Astrocyte of the hippocampus (primary cell): ENCODE measurements around the gene FFAR2.
A peak's percentile ranks its signal among the peaks of the same experiment; 100 is the strongest.
"Not testable (repeated sequence)": the region's sequence is repeated elsewhere in the genome, so short reads cannot be mapped to it uniquely, and the experiment has no call there.

Experiments
- DNase-seq: peaks from one replicate; pipeline ENCODE4 v3.0.0; 2011; ENCODE audit warnings: low read depth, low spot score

The FFAR2 gene

DNA sequence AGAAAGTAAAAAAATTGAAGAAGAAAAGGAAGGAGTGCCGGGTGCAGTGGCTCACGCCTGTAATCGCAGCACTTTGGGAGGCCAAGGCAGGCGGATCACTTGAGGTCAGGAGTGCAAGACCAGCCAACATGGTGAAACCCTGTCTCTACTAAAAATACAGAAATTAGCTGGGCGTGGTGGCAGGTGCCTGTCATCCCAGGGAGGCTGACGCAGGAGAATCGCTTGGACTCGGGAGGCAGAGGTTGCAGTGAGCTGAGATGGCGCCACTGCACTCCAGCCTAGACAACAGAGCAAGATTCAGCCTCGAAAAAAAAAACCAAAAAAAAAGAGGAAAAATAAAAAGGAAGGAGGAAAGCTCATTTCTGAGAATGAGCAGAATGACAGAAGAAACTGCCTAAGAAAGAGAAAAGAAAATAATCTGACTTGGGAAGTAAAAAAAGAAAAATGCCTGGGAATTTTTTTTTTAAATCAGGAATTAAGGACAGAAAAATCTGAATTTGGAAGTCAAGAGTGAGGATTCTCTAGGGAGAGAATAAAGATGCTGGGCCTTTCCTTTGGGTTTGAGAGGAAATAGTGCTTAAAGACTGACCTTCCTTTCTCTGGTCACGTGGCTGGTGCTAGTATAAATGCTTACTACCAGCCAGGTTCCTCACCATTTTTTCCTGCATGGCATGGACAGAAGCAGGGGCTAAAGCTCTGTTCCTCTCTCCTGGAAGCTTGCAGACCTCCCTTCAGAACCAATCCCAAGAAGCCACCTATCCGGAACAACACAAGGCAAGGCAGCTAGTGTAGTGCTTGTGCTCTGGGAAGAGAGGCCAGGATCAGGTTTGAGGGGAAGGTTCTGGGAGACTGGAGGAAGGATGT, at the start of gene FFAR2:
TSS of gene FFAR2 (plus strand) at position 652 of the 864 bp plus-strand sequence. CDS start 1,458 bp downstream, outside the sequence.
- no peak for DNase-seq

DNA sequence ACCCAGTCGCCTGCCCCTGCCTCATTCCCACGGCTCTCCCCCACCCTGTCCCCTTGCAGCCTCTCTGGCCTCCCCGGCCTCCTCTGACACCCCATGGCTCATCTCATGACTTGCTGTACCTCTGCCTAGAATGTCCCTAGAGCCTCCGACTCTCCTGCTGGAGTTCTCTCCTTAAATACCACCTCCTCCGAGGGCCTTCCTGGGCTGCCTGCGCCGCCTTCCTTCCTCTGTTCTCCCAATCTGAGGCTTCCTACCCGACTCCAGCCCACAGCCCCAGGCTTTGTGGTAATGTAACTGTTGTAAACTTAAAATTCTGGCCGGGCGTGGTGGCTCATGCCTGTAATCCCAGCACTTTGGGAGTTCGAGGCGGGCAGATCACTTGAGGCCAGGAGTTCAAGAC, 49.5 kb upstream of the FFAR2 start:
- DNase-seq = no peak

DNA sequence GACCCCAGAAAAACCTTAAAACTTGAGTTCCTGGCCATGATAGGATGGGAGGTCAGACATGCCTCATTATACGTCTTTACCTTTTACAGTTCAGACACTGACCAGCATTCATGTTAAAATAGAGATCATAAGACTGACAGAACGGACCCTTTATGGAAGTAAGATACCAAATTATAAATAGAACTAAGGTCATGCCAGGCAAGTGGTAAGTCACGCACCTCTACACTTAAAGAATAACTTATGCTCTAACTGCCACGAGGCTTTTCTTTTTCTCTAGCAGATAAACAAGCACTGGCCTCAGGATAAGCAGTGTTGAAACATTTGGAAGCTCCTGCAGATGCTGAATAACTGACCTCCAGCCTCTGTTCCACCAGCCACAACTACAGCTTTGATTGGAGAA, 48.8 kb upstream of the FFAR2 start:
- DNase-seq = no peak

DNA sequence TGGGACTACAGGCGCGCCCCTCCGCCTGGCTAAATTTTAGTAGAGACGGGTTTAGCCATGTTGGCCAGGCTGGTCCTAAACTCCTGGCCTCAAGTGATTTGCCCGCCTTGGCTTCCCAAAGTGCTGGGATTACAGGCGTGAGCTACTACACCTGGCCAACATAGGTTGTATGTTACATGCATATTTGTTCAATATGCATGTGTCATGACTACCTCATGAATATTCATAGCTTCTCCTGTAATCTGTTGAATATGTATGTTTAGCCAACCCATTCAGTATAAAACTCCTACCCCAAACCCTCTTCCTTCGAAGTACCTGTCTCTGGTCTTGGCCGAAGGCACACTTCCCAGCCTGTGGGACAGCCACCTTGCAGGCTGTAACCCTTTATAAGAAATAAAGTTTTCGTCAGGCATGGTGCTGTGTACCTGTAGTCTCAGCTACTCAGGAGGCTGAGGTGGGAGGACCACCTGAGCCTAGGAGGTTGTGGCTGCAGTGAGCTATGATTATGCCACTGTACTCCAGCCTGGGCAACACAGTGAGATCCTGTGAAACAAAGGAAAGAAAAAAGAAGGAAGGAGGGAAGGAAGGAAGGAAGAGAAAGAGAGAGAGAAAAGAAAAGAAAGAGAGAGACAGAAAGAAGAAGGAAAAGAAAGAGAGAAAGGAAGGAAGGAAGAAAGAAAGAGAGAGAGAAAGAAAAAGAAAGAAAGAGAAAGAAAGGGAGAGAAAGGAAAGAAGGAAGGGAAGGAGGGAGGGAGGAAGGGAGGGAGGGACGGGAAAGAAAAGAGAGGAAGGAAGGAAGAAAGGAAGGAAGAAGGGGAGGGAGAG, 47.9 kb upstream of the FFAR2 start:
- DNase-seq = no peak

DNA sequence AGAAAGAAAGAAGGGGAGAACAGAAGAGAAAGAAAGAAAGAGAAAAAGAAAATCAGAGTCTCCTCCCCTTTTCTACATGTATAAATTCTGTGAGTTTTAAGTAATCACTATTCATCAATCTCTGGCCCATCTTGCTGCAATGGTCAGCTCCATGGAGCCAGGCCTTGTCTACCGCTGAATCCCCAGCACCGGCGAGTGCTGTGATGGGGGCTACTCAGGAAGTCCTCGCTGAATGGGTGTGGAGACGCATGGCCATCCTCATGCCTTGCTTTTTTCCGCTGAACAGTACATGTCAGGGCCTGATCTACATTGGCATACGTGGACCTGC, 47.3 kb upstream of the FFAR2 start:
- DNase-seq = no peak

DNA sequence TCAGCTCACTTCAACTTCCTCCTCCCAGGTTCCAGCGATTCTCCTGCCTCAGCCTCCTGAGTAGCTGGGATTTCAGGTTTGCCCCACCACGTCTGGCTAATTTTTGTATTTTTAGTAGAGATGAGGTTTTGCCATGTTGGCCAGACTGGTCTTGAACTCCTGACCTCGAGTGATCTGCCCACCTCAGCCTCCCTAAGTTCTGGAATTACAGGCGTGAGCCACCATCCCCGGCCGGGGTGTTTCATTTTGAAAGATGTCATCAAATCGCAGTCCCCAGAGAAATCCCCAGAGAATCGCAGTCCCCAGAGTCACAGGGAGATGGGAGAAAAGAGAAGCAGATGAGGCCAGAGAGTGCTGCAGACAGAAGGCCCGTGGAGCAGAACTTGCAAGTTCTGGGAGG, 46.6 kb upstream of the FFAR2 start:
- DNase-seq = not testable (repeated sequence)

DNA sequence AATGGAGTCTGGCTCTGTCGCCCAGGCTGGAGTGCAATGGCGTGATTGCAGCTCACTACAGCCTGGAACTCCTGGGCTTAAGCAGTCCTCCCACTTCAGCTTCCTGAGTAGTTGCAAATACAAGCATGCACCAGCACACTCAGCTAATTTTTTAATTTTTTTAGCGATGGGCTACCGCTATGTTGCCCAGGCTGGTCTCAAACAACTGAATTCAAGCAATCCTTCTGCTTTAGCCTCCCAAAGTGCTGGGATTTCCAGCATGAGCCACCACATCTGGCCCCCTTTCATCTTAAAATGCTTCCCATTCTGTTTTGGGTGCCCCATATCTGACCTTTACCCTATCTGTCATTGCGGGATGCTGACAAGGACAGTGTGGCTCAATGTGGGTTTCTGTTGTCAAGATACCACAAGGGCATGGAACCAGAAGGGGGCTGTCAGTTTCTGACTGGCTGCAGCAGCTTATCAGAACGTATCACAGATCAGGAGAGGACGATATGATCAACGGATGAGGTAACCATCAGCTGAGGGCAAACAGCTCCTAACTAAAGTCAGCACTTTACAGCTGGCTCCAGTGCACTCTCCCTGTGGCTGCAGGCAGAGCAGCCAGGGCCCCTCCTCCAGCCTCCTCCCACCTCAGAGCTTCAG, 44.8 kb upstream of the FFAR2 start:
- no peak for DNase-seq

DNA sequence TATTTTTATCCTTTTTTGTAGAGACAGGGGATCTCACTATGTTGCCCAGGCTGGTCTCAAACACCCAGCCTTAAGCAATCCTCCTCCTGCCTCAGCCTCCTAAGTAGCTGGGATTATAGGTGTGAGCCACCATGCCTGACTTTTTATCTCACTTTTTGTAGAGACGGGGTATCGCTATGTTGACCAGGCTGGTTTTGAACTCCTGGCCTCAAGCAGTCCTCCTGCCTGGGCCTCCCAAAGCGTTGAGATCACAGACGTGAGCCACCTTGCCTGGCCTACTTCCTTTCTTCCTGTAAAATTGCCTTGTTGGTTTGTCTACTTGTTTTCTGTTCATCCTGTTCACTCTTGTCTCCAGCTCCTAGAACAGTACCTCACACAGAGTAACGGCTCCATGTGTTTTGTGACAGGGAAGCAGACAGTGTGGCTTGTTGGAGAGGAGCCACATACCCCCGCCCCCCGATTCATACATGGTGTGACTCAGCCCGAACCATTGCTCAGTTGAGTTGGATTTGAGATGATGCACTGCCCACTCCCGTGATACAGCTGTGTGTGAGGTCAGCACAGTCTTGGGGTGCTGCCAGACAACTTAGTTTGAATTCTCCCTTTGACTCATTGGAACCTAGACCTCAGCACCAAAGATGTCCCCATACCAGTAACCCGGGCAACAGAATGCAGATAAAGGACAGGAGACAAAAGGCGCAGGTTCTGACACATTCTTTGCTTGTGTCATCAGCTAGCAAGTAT, 43.0 kb upstream of the FFAR2 start:
- DNase-seq = peak; percentile 74

DNA sequence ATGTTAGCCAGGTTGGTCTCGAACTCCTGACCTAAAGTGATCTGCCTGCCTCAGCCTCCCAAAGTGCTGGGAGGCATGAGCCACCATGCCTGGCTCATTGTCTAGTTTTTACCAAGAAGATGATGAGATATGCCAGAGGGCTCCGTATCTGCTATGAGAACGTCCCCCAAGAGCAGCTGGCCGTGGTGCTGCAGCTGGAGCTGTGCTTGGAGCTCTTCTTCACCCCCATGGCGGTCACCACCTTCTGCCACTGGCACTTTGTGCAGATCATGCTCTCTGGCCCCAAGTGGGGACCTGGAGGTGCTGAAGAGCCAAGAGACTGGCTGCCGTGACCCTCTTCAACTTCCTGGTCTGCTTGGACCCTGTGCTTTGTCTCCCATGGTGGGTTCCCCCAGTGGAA, 40.4 kb upstream of the FFAR2 start:
- DNase-seq = no peak

DNA sequence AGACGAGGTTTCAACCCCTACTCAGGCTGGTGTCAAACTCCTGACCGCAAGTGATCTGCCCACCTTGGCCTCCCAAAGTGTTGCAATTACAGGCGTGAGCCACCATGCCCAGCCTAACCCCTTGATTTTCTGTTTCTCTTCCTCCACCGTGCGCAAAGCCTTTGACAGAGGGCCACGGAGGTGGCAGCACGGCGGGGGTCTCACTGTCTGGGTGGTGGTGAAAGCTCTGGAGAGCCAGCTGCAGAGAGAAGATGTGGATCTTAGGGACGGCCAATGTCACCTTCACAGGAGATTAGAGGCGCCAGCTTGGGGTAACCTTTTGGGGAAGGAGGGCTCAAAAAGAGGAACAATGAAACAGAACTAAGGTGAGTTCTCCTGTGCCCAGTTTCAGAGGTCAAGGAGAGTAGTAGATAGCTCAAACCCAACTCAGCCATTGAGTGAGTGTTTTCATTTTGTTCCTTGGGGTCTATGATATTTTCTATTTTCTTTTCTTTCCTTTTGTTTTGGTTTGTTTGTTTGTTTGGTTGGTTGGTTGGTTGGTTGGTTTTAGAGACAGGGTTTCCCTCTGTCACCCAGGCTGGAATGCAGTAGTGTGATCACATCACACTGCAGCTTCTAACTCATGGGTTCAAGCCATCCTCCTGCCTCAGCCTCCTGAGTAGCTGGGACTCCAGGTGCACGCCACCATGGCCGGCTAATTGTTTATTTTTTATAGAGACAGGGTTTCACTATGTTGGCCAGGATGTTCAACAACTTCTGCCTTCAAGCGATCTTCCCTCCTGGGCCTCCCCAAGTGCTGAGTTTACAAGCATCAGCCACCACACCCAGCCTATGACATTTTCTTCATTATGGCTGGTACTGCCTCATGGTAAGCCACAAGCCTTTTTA, 39.5 kb upstream of the FFAR2 start:
- DNase-seq = no peak

DNA sequence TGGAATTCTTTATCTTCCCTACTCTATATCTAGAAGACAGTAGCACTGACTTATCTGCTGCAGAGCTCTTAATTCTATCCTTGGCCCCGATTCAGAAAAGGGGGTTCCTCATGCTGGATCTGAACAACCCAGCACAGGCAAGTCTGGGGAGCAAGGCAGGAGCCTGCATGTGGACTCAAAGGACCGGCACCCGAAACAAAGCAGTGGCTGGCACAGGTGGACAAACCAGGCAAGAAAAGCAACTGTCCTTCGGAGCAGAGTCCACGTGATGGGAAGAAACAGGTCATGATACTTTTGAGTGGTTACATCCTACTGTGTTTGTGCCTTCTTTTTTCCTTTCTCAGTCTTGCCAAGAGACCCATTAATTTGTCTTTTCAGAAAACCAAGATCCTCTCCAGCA, 38.9 kb upstream of the FFAR2 start:
- DNase-seq = no peak

DNA sequence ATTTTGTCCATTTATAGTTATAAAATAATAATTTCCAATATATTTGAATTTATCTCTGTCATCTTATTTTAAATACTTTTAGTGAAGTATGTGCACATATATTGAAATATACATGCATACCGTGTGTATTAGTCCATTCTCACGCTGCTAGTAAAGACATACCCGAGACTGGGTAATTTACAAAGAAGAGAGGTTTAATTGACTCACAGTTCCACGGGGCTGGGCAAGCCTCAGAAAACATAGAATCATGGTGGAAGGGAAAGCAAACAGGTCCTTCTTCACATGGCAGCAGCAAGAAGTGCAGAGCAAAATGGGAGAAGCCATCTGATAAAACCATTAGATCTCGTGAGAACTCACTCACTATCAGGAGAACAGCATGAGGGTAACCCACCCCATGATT, 37.6 kb upstream of the FFAR2 start:
- no peak for DNase-seq

DNA sequence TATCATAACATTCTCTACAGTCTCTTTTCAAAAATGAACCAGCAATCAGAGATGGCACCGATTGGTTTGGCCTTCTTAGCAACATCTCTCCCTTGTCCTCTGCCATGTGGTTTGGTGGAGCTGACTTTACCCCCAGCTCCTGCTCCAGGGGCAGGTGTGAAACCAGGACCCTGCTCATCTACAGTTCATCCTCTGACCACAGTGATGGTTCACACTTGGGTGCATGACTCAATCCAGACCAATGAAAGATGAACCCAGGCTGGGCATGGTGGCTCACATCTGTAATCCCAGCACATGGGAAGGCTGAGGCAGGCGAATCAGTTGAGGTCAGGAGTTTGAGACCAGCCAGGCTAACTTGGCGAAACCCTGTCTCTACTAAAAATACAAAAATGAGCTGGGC, 33.6 kb upstream of the FFAR2 start:
- no peak for DNase-seq

DNA sequence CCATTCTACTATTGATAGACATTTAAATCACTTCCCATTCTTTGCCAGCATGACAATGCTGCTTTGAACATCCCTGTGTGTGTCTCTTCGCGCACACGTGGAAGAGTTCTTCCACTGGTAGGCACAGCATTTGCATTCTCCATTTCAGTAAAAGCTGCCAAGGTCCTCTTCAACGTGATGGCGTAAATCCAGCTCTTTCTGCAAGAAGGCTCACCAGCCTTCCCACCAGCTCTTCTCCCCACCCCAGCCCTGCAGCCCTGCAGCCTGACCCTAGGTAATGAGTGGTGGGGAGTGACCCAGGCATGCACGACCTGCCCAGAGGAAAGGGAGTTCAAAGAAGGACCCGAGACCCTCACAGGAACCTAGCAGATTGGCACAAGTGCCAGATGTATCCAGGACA, 31.7 kb upstream of the FFAR2 start:
- DNase-seq = no peak

DNA sequence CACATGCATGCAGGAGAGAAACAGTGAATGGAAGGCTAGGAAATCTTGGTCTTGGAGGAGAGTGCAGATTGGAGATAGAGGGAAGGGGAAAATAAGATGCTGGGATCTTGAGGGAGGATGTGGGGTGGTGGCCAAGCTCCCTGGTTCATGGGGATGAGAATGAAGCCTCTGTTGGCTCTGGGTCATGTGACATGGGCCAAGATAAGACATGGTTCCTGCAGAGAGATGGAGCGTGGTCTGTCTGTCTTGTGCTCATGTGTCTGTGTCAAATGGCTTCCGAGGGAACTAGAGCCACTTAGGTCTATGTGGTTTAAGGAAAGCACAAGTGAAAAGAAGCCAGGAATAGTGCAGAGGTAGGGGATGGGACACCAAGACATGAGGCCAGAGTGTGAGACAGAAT, 30.8 kb upstream of the FFAR2 start:
- no peak for DNase-seq

DNA sequence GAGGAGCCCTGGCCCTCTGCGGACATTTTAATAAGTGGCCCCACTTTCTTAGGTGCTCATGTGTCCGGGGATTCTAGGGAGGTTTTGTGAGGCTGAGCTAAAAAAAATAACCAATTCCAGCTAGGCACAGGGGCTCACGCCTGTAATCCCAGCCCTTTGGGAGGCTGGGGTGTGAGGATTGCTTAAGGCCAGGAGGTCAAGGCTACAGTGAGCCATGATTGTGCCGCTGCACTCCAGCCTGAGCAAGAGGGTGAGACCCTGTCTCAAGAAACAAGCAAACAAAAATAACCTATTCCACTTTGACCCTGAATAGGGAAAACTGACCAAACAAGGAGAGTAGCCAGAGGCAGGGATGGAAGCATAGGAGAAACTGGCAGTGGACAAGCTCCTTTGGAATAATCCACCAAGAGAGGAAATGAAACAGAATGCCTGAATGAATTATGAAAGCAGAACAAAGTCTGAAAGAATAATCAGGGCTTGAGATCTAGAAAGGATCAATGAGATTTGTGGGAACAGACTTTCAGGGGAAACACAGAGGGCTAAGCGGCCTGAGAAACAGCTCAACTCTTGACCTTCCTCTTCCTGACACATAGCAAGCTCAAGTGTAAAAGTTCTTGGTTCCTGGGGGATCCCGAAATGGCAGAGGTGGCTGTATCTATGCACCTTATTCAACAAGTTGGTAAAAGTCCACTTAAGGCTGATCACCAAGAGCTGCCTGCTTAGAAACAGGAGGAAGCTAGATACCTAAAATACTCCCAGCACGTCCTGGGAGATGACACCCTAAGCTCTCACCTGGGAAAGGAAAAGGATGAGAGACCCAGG, 30.1 kb upstream of the FFAR2 start:
- no peak for DNase-seq

DNA sequence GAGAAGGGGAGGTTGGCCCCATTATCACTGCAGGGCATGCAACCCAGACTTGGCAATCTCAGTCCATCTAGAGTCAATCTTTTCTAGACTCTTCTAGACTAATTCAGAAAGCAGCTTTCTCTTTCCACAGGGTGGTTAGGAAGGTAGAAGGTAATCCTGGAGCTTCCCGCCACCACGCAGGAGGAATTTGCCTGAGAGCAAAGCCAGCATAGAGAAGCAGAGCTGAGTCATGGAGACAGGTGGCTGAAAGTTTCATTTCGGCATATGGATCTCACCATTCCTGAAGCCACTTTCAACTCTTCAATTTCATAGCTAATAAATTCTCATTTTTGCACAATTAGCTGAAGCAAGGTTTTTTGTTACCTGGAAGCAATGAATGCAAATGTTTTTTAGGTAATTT, 29.0 kb upstream of the FFAR2 start:
- DNase-seq = no peak

DNA sequence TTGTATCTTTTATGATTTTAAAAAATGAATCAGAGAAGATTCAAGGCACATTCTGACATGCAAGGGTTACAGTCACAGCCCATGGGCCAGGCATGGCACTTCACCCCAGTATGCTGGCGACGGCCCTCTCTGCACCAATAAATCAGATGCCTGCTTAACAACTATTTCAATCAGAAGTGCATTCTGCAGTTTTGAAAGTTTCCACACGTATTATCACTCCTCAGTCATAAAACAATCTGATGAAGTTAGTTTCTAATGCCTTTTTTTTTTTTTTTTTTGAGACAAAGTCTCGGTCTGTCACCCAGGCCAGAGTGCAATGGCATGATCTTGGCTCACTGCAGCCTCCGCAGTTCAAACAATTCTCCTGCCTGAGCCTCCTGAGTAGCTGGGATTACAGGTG, 28.3 kb upstream of the FFAR2 start:
- DNase-seq = no peak

DNA sequence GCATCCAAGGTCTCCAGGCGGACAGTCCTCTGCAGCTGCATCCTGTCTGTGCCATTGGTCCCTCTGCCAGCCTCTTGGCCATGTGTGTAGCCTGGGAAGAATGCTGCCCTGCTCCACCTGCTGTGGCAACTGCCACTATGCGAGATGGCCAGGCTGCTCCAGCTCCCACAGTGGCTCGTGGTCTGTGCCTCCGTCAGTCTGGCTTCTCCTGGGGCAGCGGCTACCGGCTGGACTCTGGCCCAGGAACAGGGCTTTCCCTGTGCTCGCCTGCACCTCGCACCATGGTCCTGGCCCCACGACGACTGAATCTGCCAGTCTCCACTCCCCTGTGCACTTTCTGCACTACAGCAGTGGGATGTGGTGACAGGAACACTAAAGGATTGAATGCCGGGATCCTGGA, 26.7 kb upstream of the FFAR2 start:
- DNase-seq = no peak

DNA sequence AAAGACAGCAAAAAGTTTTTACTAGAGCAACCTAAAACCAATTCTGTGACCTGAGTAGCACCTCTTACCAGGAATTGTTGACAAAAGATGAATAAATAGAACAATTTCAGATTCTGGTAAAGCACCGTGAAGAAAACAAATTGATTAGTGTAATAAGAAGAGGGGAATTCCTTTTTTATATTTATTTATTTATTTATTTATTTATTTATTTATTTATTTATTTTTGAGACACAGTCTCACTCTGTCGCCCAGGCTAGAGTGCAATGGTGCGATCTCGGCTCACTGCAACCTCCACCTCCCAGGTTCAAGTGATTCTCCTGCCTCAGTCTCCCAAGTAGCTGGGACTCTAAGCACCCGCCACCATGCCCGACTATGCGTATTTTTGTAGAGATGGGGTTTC, 24.7 kb upstream of the FFAR2 start:
- not testable (repeated sequence) for DNase-seq
